ENCODE results near the gene TEX13C. TPM values are rescaled to one million over a fixed set of nuclear protein-coding genes. Genes with fewer than 3 reads are reported as not detected.
"Not testable (repeated sequence)": the region's sequence is repeated elsewhere in the genome, so short reads cannot be mapped to it uniquely, and the experiment has no call there.

Gene TEX13C
- total RNA-seq, 4 donors from 2014 or later: not detected

DNA sequence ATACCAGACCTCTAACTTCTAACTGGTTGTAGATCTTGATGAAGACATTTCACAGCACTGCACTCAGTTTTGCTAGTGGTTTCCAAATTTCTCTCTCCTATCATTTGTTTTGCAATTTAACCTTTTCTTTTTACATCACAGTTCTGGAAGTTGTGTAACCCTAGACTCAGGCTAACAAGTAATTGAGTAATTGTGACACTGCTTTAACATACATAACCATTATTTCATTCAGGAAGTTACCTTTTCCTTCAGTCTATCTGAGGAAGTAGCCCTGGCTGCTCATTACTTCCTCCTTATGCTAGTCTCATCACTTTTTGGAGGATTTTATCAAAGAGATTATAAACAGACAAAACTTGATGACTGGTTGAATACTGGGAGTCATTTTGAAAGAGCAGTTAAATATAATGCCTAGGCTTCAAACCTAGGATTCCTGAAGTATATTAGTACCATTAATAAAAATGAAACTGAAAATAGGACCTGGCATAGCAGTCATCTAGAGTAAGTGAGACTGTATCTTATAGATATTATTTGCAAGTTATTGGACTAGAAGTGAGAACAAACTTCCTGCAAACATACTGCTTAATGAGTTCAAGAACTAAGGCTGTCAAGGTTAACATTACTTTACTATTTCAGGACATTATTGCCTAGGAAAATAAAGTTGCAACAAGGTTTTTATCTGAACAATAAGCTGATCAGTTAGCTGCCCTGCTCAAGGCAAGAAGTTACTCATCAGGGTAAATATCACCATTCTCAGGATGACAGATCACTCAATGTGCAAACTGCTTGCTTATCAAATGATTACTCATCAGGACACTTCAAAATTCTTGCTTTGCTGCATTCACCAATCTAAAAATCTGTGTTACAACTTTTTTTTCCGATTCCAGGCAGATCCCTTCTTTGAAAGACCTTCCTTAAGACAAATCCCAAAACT is 25.6 kb upstream of the TEX13C start:
- TF ChIP-seq POLR2A (IDR thresholded peaks at IDR 0.05) (no peak), EP300 (IDR thresholded peaks at IDR 0.05) (no peak), POLR2AphosphoS5 (IDR thresholded peaks at IDR 0.05) (no peak)
- TF ChIP-seq, protein P1, sequence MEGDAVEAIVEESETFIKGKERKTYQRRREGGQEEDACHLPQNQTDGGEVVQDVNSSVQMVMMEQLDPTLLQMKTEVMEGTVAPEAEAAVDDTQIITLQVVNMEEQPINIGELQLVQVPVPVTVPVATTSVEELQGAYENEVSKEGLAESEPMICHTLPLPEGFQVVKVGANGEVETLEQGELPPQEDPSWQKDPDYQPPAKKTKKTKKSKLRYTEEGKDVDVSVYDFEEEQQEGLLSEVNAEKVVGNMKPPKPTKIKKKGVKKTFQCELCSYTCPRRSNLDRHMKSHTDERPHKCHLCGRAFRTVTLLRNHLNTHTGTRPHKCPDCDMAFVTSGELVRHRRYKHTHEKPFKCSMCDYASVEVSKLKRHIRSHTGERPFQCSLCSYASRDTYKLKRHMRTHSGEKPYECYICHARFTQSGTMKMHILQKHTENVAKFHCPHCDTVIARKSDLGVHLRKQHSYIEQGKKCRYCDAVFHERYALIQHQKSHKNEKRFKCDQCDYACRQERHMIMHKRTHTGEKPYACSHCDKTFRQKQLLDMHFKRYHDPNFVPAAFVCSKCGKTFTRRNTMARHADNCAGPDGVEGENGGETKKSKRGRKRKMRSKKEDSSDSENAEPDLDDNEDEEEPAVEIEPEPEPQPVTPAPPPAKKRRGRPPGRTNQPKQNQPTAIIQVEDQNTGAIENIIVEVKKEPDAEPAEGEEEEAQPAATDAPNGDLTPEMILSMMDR (IDR thresholded peaks at IDR 0.05): no peak
- WGBS, 2 donors (ENCODE audit: low coverage in 1 of 2): 29 to 40% methylated on average over 1 of the region's 1 CpG
- Histone ChIP-seq H3K4me3 (no peak overlapping the region), H3K27me3 (no peaks in the 10 kb centered on the region), H3K4me1 (no peaks in the 10 kb centered on the region), H3K9me3 (no peaks in the 10 kb centered on the region), H3K27ac (no peak overlapping the region), H3K36me3 (no peaks in the 10 kb centered on the region)
- ATAC-seq: no peak

DNA sequence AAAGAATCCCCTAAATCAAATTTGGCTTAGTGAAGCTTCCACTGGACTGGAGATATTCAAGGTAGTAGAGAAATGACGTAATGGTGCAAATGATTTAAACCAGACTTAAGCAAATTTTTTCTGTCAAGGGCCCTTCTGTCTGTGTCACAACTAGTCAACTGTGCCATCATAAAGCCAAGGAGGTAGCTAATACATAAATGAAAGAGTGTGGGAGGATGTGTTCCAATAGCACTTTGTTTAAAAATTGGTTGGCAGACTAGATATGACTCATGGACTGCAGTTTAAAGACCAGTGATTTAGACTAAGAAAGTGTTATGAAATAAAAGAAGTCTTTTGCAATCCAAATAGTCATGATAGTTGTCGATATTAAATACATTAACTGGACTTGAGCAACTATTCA is 24.3 kb upstream of the TEX13C start:
- TF ChIP-seq, protein P1 (IDR thresholded peaks at IDR 0.05): no peak
- no peak for TF ChIP-seq EP300 (IDR thresholded peaks at IDR 0.05)
- no peak for TF ChIP-seq POLR2A (IDR thresholded peaks at IDR 0.05)
- TF ChIP-seq POLR2AphosphoS5 (IDR thresholded peaks at IDR 0.05): no peak
- Histone ChIP-seq H3K4me1 (no peaks in the 10 kb centered on the region), H3K27me3 (no peaks in the 10 kb centered on the region), H3K36me3 (no peaks in the 10 kb centered on the region), H3K27ac (no peak overlapping the region), H3K4me3 (no peak overlapping the region), H3K9me3 (no peaks in the 10 kb centered on the region)
- WGBS, 2 donors (ENCODE audit: low coverage in 1 of 2): 47 to 60% methylated on average over 2 of the region's 2 CpGs
- ATAC-seq: no peak

DNA sequence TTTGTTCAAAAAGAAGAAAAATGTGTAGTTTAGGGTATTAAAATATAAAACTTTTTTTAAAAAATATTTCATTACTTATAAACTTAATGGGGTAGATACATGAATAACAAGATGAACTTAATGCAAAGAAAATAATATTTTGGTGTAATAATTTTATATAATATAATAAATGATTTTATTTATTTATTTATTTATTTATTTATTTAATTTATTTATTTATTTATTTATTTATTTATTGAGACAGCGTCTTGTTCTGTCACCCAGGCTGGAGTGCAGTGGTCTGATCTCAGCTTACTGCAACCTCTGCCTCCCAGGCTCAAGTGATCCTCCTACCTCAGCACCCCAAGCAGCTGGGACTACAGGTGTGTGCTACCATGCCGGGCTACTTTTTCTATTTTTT is 20.8 kb upstream of the TEX13C start:
- no peaks in the 10 kb centered on the region for H3K36me3 ChIP-seq
- H3K27ac ChIP-seq: no peak overlapping the region
- no peaks in the 10 kb centered on the region for H3K27me3 ChIP-seq
- H3K4me3 ChIP-seq: no peak overlapping the region
- H3K9me3 ChIP-seq: no peaks in the 10 kb centered on the region
- no peak for TF ChIP-seq POLR2A (IDR thresholded peaks at IDR 0.05)
- TF ChIP-seq EP300 (IDR thresholded peaks at IDR 0.05): no peak
- TF ChIP-seq, protein P1 (IDR thresholded peaks at IDR 0.05): no peak
- no peak for TF ChIP-seq POLR2AphosphoS5 (IDR thresholded peaks at IDR 0.05)
- no peaks in the 10 kb centered on the region for H3K4me1 ChIP-seq
- ATAC-seq: no peak
- WGBS, 2 donors (ENCODE audit: low coverage in 1 of 2): 100% methylated on average over 1 of the region's 2 CpGs

DNA sequence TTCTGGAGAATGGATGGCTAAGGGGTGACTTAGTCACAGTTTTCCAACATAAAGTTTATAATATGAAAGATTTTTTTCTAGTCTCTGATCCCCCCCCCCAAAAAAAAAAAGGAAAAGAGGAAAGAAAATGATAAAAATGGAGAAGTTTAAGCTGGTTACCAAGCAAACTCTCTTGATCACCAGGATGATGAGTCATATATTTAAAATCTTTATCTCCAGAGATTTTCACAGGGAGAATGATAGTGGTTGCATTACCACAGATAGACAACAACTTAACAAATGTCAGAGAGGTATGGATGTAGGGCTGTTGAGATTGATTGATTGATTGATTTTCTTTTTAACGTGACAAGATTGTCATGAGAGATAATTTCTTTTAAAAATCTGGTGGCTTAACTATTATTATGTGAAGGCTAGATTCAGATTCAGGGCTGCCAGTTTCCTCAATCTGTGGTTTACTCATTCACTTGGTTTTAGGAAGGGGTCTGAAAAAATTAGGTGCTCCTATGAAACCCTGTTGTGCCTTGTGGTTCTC is 13.3 kb upstream of the TEX13C start:
- TF ChIP-seq EP300 (IDR thresholded peaks at IDR 0.05): no peak
- TF ChIP-seq, protein P1 (IDR thresholded peaks at IDR 0.05): no peak
- TF ChIP-seq POLR2AphosphoS5 (IDR thresholded peaks at IDR 0.05): no peak
- Histone ChIP-seq H3K27ac (no peak overlapping the region), H3K9me3 (no peaks in the 10 kb centered on the region), H3K4me3 (no peak overlapping the region), H3K27me3 (no peaks in the 10 kb centered on the region), H3K36me3 (no peaks in the 10 kb centered on the region), H3K4me1 (no peaks in the 10 kb centered on the region)
- WGBS, 2 donors (ENCODE audit: low coverage in 1 of 2): 100% methylated on average over 1 of the region's 1 CpG; no CpG with 5 or more reads in 1 of the 2 donors
- ATAC-seq: no peak

DNA sequence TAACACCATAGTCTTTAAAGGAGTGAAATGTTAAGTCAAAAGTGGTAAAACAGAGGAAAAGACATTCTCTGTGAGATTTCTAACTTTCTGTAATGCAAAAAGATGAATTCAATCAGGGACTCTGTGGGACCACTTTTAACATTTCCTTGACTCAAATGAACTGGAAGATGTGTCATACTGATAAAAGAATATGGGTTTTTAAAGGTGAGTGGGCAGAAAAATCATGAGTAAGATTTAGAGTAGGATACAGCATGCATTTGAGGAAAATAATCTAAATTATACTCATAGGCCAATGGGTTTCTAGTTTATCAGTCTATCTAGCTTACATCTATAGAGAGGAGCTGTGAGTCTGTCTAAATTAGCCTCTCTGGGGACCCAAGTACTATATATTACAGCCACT is 11.0 kb upstream of the TEX13C start:
- no peaks in the 10 kb centered on the region for H3K4me1 ChIP-seq
- TF ChIP-seq POLR2AphosphoS5 (IDR thresholded peaks at IDR 0.05): no peak
- TF ChIP-seq POLR2A (IDR thresholded peaks at IDR 0.05): no peak
- no peak for TF ChIP-seq EP300 (IDR thresholded peaks at IDR 0.05)
- no peaks in the 10 kb centered on the region for H3K27me3 ChIP-seq
- no peaks in the 10 kb centered on the region for H3K36me3 ChIP-seq
- ATAC-seq: no peak
- H3K9me3 ChIP-seq: no peaks in the 10 kb centered on the region
- H3K27ac ChIP-seq: no peak overlapping the region
- no peak overlapping the region for H3K4me3 ChIP-seq

DNA sequence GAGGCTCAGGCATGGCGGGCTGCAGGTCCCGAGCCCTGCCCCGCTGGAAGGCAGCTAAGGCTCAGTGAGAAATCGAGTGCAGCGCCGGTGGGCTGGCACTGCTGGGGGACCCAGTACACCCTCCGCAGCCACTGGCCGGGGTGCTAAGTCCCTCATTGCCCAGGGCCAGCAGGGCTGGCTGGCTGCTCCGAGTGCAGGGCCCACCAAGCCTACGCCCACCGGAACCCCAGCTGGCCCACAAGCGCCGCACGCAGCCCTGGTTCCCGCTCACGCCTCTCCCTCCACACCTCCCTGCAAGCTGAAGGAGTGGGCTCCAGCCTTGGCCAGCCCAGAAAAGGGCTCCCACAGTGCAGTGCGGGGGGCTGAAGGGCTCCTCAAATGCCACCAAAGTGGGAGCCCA is 505 bp upstream of the TEX13C start:
- H3K4me3 ChIP-seq, H3K27me3 ChIP-seq, H3K4me1 ChIP-seq, H3K27ac ChIP-seq, ATAC-seq, H3K9me3 ChIP-seq, H3K36me3 ChIP-seq: not testable (repeated sequence)
- WGBS, 2 donors (ENCODE audit: low coverage in 1 of 2): no CpG with 5 or more reads among the region's 17 CpGs

All from gastroesophageal sphincter (tissue), 4 donors.